Activated effector memory CD4-positive, alpha-beta T cell treated with Interleukin-2 at 50 U/mL for 16 hours (primary cell): ENCODE measurements around the gene DENND11.
"Not testable (repeated sequence)": the region's sequence is repeated elsewhere in the genome, so short reads cannot be mapped to it uniquely, and the experiment has no call there.

Experiments
- DNase-seq: peaks from one replicate; pipeline ENCODE4 v3.0.0-alpha.2; 2020

DENND11 gene

DNA sequence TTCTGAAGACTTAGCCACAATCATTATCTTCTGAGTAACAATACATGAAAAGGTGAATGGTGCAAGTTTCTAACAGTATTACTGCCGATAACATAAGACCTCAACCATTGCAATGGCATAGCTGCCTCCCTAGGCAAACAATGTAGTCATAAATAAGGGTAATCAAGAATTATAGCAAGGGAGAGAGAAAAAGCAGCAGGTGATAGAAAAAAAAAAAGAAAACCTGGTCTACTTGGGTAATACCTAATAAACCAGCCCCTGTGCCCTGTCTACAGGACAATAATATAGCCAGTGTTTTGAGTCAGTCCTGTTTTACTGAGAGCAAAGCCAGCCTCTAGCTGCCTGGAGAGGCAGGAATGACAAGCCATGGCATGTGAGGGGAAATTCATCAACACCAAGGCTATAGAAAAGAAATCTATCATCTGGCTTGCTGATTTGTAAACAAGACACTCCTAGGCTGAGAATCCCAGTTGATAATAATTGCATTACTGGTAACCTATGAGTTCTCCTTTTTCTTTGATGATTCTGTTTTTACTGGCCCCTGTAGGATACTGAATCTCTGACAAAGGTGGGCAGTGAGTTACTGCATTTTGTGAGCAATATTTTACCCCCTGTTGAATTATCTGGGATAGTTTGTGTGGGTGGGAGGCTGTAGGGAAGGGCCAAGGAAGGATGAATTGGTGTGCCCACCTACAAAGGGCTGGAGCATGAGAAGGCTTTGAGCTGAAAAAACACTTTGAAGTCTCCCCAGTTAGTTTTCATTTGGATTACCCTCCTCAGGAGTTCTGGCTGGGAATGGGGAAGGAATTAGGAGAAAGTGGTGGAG is 4.5 kb upstream of the DENND11 start:
- DNase-seq = no peak

DNA sequence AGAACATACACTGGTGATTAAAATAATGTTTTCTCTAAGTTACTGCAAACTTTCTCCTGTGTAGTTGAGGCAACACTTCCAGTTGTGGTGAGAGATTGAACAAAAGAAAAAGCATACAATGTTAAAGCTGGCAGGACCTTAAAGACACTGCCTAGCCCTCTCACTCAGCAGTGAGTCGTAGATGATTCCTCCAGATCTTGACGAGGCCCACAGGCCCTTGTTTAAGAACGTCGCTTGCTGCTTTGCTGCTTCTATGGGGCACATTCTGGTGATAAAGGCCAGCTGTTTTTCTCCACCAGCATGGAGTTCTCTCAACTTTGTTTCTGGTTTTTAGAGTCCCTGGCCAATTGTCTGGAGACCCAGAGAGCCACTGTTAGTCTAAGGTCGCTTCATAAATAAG is 2.8 kb upstream of the DENND11 start:
- no peak for DNase-seq

DNA sequence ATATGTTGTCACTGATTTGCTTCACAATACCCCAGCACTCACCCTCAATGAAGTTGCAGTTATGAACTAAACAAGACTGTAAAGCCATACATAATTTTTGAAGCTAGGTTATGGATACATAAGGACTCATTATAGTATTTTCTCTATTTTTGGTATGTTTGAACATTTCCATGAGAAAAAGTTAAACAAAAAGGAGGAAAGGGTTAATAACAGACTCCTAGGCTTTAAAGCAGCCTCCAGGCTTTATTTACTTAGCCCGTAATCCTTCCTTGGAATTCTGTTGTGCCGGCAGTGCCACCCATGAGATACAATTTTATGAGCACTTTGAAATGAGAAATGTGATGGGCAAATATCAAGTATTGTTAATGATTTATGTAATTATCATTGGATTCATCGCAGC is 2.1 kb upstream of the DENND11 start:
- DNase-seq = no peak

DNA sequence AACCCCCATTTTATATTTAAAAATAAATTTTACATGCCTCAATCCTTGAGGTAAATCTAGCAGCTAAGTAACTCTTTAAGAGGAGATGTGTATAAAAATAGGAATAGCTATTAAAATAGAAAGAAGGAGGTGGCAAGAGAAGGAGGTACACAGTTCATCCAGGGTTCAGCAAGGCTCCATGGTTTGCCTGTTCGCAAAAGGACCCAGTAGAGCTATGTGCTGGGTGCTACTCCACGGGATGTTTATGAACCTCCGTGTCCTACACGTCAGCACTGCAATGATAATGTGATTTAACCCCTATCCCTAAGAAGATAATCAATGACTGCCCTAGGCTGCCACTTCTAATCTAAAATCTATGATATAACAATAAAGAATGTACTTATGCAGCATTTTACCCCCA is 926 bp upstream of the DENND11 start:
- no peak for DNase-seq

DNA sequence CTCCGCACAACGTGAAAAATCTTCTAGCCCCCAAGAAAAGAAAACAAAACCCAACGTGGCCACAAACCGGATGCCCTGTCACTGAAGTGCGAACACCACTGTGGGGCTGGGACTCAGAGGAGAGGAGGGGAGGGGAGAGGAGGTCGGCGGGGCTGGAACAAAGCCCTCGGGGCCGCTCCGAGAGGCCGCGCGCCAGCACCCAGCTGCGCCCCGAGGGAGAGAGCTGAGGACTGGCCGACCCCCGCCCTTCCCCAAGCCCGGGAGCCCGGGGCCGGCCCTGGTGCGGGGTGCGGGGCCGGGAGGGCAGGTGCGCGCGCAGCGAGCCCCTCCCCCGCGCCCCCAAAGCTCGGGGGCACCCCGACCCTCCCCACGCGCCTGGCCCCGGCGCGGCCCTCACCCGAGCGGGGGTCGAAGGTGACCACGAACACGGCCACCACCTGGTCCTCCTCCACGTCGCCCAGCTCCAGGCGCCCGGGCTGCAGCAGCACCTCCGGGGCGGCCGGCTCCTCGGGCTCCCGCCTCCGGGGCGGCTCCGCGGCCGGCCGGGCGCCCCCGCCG is 398 bp downstream of the DENND11 start:
- peak; percentile 53 for DNase-seq

DNA sequence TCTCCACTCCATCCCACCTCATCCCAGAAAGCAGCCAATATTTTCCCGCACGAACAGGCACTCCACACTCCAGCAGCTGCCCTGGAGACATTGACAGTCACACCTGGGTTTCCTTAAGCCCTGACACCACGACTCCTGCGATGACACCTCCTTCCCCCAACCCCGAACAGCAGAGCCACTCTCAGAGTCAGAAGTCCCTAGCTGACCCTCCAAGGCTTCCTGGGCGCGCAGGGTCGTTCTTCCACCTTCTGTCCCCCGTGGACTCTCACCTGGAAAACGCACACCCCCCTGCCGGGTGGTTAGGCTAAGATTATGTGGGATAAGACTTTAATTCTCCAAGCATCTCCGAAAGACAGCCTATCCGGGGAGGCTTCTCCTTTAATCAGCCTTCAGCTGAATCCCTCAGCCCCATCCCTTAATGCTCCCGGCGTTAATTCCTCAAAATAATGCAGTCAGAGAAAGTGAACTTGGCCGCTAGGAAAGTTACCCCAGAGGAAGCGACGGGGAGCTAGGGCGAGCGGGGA is 1.1 kb downstream of the DENND11 start:
- no peak for DNase-seq

DNA sequence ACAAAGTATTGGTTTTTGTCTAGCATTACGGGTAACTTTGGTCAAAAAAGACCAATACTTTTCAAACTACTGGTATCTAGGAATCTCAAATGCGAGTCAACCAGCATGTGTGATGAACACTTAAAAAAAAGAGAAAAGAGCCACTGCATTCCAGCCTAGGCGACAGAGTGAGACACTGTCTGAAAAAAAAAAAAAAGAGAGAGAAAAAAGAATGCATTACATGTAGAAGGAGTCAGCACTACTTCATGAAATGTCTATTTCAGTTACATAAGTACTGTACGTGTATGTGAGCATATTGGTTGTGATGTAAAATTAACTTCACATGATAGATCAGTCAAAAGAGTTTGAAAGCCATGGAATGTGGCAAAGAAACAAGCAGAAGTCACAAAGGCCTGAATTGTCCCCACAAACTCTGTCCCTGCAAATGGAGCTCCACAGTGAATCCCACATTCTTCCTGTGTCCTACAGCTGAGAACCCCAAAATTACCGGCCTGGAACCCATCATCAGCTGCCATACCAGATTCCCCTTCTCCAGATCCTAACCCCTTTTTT is 1.6 kb downstream of the DENND11 start:
- no peak for DNase-seq

DNA sequence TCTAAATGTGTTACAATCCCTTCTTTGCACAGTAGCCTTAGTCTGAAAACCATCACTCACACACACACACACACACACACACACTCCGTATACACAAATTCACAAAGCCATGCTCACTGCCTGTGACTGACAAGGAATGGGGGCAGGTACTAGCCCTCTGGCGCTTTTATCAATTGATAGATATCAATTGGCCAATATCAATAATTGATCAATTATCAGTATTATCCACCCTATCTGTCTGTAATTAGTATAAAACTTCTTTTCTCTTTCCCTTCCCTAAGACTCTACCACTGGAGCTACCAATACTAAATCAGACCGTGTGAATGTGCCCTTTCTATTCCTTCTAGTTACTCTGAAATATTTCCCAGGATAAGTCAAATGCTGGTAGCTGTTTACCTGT is 2.1 kb downstream of the DENND11 start:
- DNase-seq = no peak

DNA sequence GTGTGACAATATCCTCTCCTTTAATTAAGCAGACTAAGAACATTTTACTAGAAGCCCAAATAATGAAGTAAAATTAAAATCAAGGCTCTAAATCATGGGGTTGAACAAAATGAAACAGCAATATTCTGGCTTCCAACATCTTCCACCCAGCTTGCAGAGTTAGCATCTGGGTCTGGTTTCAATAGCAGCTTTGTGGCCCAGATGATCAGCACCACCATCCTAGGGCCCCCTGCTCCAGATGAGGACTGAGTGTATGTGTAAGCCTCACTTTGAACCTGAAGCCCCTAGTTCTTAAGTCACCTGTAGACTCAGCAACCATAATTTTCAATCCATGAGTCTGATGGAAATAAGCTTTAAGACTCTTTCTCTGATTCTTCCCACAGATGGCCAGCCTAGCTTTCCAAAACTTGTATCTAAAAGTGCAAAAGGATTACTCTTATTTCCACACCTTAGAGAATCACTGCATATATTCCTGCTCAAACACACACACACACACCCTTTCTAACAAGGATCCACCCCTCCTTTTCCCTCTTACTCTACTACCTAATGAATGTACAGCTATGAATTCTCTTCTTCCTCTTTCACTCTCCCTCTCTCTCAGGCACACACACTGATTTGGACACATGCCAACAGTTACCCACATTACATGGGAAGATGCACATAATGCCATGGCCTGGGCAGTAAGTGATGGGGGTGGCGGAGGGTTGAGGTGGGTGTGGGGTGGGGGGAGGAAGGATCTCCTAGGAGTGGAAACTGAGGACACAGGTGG is 3.5 kb downstream of the DENND11 start:
- no peak for DNase-seq

DNA sequence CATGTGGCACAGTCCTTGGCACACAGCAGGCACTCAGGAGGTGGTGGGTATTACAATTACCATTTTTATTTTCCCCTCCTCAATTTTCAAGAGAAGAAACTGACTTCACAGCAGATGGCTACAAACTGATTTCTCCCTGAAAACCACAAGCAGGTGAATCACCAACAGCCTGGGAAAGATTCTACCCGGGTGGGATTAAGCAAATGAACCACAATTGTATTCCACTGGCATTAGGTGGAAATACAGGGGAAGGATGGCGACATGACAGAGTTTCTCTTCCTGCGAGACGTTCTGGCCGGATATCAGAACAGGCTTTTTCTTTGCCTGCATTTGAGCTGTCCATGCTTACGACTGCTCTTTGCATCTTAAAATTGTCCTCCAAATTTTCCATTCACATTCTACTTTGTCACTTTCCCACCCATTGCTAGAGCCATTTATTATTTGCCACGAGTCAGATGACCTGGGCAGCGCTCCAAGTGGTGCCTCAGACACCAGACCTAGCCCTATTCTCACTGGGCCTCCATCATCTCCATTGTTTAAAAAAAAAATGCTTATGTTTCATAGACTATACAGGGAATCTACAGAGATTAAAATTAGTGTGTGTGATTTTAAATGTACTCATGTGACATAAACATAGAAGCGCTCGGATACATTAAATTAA is 4.6 kb downstream of the DENND11 start:
- no peak for DNase-seq

DNA sequence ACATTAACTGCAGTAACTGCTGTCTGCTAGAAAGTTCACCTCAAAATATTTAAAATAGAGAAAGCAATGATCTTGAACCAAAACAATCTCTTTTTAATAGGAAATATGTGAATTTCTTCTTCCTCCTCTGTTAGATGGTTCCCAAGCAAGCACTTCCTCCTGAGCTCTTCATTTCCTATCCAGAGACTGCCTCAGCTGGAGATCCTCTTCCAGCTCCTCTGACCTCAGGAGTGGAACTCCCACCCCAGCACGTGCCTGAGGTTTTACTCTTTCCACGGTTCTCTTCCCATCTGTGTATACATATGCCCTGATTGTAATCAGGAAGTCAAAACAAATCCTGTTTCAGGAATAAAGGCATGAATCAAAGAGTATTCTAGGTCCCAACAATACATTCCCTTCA is 5.6 kb downstream of the DENND11 start:
- no peak for DNase-seq

DNA sequence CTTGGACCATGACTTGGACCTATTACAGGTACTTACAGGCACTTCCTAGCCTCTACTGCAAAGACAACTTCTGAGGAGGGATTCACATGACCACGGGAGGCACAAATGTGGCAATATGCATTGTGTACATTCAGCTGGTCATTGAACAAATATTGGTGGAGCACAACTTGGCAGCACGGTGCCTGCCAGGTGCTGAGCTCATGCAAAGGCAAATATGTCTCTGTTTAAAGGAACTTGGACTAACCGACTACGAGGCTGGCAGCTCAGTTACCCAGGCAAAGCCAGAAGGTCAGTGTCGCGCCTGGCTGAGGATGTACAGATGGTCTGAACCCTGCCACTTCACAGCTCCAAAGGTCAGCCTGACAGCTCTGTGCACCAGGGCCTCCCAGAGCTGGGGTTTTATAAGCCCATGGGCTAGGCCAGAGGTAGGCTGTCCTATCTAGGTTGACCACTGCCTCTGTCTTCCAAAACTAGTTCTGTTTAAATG is 6.1 kb downstream of the DENND11 start:
- DNase-seq = no peak

DNA sequence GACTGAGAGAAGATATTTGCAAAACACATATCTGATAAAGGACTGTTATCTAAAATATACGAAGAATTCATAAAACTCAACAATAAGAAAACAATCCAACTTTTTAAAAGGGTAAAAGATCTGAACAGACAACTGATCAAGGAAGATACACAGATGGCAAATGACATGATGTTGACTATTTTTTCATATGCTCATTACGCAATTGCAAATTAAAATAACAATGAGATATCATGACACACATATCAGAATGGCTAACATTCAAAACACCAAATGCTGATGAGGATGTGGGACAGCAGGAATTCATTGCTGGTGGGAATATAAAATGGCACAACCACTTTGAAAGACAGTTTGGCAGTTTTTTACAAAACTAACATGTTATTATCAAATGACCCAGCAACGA is 8.9 kb downstream of the DENND11 start:
- no peak for DNase-seq

DNA sequence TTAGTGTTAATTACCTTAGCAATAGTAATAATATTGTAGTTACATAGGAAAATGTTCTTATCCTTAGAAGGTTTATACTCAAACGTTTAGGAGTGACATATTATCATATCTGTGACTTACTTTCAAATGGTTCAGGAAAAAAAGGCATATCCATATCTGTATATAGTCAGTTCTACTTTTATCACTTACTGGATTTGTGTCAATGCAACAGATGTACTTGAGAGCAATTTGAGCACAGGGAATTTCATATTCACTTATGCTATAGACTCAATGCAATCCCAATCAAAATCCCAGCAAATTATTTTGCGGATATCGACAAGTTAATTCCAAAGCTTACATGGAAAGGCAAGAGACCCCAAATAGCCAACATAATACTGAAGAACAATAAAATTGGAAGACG is 10.0 kb downstream of the DENND11 start:
- no peak for DNase-seq

DNA sequence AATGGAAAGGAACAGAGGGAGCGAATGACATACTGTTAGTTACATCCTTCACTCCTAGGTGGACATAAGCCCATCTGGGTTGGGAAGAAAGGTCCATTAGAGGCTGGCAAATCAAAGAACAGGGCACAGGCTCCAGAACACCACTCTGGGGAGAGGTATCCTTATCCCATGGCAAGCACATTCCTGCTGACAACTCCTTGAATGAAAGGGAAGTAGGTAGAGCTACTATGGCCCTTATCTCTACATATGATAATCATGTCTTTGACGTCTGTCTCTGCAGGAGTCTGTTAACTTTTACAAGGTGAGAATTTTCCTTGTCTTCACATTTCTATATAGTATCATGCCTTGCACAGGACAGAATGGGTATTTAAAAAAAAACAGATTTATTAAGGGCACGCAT is 10.4 kb downstream of the DENND11 start:
- no peak for DNase-seq

DNA sequence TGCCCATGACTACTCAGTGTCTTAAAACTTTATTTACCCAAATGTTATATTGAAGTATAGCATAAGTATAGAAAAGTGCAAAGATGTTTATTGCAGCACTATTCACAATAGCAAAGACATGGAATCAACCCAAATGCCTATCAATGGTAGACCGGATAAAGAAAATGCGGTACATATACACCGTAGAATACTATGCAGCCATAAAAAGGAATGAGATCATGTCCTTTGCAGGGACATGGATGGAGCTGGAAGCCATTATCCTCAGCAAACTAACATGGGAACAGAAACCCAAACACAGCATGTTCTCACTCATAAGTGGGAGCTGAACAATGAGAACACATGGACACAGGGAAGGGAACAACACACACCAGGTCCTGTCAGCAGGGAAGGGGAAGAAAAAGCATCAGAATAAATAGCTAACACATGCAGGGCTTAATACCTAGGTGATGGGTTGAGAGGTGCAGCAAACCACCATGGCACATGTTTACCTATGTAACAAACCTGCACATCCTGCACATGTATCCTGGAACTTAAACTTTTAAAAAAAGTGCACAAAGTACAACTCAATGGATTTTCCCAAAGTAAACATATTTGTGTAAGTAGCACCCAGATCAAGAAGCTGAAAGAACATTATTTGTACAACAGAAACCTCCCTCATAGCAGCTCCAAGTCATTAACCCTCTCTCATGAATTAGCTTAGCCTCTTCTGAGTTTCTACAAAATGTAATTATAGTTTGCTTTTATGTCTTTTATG is 12.7 kb downstream of the DENND11 start:
- not testable (repeated sequence) for DNase-seq

DNA sequence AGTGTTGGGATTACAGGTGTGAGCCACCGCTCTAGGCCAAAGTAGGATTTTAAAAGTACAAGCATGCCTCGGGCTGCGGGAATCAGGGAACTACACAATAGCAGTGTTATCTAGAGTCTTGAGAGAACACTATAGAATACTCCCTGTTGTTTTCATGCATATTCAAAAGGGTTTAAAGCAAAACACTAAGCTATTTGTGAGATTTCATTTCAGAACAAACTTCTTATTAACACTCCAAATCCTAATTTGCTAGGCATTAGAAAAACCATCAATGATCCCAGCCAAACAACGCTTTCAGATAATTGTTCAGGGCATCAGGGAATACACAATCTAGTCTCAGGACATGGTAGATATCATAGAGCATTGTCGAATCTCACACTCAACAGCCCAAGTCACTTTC is 13.9 kb downstream of the DENND11 start:
- no peak for DNase-seq

DNA sequence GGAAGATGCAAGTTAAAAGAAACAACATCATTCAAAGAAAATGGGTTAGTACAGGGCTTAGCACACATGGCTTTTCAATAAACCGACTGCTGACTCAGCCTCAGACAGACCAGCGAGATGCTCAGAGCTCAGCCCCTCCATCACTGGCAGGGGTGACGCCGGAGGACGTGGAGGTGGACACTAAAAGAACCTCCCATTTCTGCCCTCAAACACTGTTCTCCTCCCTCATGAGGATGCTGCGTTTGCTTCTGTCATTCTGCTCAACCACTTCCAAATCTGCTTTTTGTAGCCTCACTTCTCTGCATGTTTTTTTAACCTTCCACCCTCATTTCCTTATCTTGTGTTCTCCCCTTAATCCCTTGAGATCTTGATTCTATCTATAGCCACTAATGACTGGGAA is 15.3 kb downstream of the DENND11 start:
- no peak for DNase-seq

DNA sequence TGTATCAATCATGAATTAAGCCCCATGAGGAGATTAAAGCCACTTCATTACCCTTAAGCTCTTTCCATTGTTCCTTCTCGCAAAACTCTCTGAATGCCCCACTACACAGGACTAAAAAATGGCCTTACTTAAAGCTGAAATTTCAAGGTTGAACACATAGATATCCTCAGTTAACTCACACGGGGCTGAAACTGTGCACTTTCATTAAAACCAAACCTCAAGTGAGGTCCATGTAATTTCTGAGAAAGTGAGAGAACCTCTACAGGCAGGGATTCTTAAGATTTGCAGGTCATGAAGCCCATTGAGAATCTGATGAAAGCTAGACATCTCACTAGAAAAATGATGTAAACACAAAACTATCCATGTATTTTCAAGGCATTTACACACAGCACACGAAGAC is 15.9 kb downstream of the DENND11 start:
- DNase-seq = no peak

DNA sequence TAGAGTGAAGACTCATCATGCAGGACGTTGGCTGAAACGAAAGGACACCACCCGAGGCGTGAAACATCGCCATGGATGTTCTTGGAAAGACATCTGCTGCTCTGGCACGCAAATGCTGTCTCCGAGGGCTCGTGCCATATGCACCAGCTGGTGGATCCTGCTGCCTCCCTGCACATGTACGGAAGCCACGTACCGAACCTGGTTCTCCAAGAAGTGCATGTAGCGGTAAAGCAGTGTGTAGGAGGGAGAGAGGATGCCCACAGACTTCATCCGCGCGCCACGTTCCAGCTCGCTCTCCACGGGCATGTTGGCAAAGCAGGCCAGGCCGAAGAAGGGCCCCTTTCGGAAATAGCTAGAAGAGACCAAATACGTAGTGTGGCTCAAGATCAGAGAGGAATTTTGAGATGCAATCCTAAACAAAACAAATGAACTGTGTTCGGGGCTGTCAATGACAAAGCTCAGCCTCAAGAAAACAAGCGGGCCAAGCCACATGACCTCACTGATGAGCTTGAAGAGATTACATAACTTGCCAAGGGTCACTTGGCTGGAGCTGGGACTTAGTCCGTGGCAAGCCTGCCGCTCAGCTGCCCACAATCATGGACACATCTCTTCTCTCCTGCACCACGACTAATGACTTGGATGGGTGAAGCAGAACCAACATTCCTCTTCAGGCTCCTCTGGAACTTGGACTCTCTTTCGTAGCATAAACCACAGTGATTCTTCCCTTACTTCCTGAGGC is 16.5 kb downstream of the DENND11 start:
- DNase-seq = no peak

DNA sequence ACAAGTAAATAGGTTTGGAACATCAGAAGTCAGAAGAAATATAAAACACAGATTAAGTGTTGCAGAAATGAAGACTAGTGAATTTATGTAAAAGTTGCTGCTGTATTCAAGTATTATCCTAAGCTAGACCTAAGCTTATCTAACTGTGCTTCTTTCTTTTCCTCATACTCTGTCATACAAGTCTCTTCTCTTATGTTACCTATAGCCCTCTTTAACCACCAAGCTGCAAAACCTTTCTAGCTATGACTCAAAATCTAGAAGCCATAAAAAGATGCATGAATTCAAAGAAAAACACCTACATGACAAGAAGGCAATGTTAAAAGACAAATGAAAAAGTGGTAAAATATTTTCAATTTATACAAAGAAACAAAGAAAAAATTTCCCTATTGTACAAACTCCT is 23.0 kb downstream of the DENND11 start:
- DNase-seq = no peak
